A549 (cell line): ENCODE data around the gene CIAO3. TPM values are rescaled to one million over a fixed set of nuclear protein-coding genes. Genes with fewer than 3 reads are reported as not detected.

Source experiments
- ATAC-seq, 2 experiments: fragments of 200-7000 bp in 1 of 2; fragments of >200 bp in 1 of 2; cut with Nextera tagmentation in 1 of 2; cut with Tn5 transposase in 1 of 2; 3 replicates each; pipeline versions ENCODE4 v1.8.0 to v1.9.1; 2018 to 2020; ENCODE audit warnings: mild to moderate bottlenecking in 1 of 2, moderate library complexity in 1 of 2
- CTCF ChIA-PET: fragments of 300-600 bp; sonication (Branson Sonifier 250); formaldehyde crosslinking; extraction: SDS; loops from one replicate; lab custom pipeline; 2021; ENCODE audit warnings: antibody characterized with exemption, inconsistent platforms; lab: Yijun Ruan, JAX
- POLR2A ChIA-PET: fragments of 350-600 bp; formaldehyde crosslinking; extraction: SDS; loops from one replicate; lab custom pipeline; 2021; ENCODE audit warnings: antibody characterized with exemption, inconsistent platforms; lab: Yijun Ruan, JAX
- DNase-seq, 2 experiments: peaks; one replicate each; pipeline versions ENCODE4 v3.0.0 to v3.0.0-alpha.2; 2011 to 2016; ENCODE audit warnings: low read depth in 1 of 2, low spot score in 1 of 2
- FAIRE-seq: peaks from 2 replicates; lab custom pipeline; 2011; peaks lifted over from hg19 to GRCh38; lab: Jason Lieb, UNC
- H3K27ac ChIP-seq, 2 experiments: fragments of >200 bp; sonication (Bioruptor Twin); formaldehyde crosslinking; 3 replicates each; pipeline ENCODE4 v1.5.1; 2016 to 2017
- H3K4me1 ChIP-seq: fragments of >200 bp; sonication (Bioruptor Twin); formaldehyde crosslinking; 3 replicates; pipeline ENCODE4 v1.6.1; 2016
- H3K4me2 ChIP-seq: fragments of >200 bp; sonication (Bioruptor Twin); formaldehyde crosslinking; 3 replicates; pipeline ENCODE4 v1.6.1; 2016
- H3K4me3 ChIP-seq: fragments of >200 bp; sonication (Bioruptor Twin); formaldehyde crosslinking; 3 replicates; pipeline ENCODE4 v1.5.1; 2016
- H3K9me3 ChIP-seq: fragments of >200 bp; sonication (Bioruptor Twin); formaldehyde crosslinking; 3 replicates; pipeline ENCODE4 v1.6.1; 2016
- EP300 ChIP-seq, 2 experiments: fragments of >200 bp; sonication (Bioruptor Twin); formaldehyde crosslinking; IDR thresholded peaks; 2 replicates in 1 of 2; 3 replicates in 1 of 2; pipeline ENCODE4 v1.6.1; 2016 to 2017
- HOXA7 ChIP-seq: fragments of 250-450 bp; sonication (Bioruptor Pico); IDR thresholded peaks from 2 replicates; pipeline ENCODE4 v1.5.0; 2020; ENCODE audit warnings: mild to moderate bottlenecking, moderate library complexity
- HOXB5 ChIP-seq: fragments of 250-450 bp; sonication (Bioruptor Pico); IDR thresholded peaks from 2 replicates; pipeline ENCODE4 v1.5.0; 2020; ENCODE audit warnings: mild to moderate bottlenecking, moderate library complexity
- JUN ChIP-seq, 2 experiments: fragments of >200 bp; sonication (Bioruptor Twin); formaldehyde crosslinking; IDR thresholded peaks; 2 replicates in 1 of 2; 3 replicates in 1 of 2; pipeline ENCODE4 v1.6.1; 2016 to 2017
- KDM5A ChIP-seq: fragments of 200-600 bp; sonication (generic); IDR thresholded peaks from 2 replicates; pipeline ENCODE4 v1.6.1; 2016; ENCODE audit warnings: antibody characterized with exemption, mild to moderate bottlenecking
- MAZ ChIP-seq: fragments of 150-350 bp; IDR thresholded peaks from 2 replicates; pipeline ENCODE4 v1.6.1; 2014; ENCODE audit warnings: antibody characterized with exemption, low read depth, low read length, borderline replicate concordance
- PHF8 ChIP-seq: fragments of 200-600 bp; sonication (generic); IDR thresholded peaks from 2 replicates; pipeline ENCODE4 v1.6.1; 2016; ENCODE audit warnings: low read depth, mild to moderate bottlenecking, antibody characterized with exemption, moderate library complexity, borderline replicate concordance
- POLR2A ChIP-seq: IDR thresholded peaks from 2 replicates; pipeline ENCODE4 v1.6.1; 2012; ENCODE audit warnings: mild to moderate bottlenecking, low read length
- ZC3H11A ChIP-seq: fragments of 450-650 bp; IDR thresholded peaks from 2 replicates; pipeline ENCODE4 v1.6.1; 2014; ENCODE audit warnings: antibody characterized with exemption, mild to moderate bottlenecking
- WGBS: methylation state at CpG from one replicate; pipeline ENCODE4 v1.1.6; 2017; ENCODE audit errors: missing lambda C conversion rate; 5-methylcytosine and 5-hydroxymethylcytosine counted together
- polyA plus RNA-seq, 4 experiments: library from polyadenylated mRNA; depleted of rRNA in 3 of 4; stranded (reverse); fragments of >200 nt; fragmentation: RNase III in 1 of 4; extraction: RNeasy Plus Mini Kit Qiagen cat#74134 plus additional on column Dnase treatment in 1 of 4; gene quantifications; 2 replicates in 3 of 4; 3 replicates in 1 of 4; pipeline ENCODE4 v1.2.3, GENCODE V29; 2011 to 2017
- TF ChIP-seq, protein P1 (sequence below): IDR thresholded peaks from 2 replicates; pipeline ENCODE4 v1.6.1; 2012
- TF ChIP-seq, protein P2 (sequence below): fragments of 250-450 bp; sonication (Bioruptor Pico); IDR thresholded peaks from 2 replicates; pipeline ENCODE4 v1.5.0; 2020; ENCODE audit warnings: low read depth, mild to moderate bottlenecking, moderate library complexity
- TF ChIP-seq, protein P3 (sequence below): IDR thresholded peaks from 2 replicates; pipeline ENCODE4 v1.6.1; 2012
- TF ChIP-seq, protein P4 (sequence below): IDR thresholded peaks from 2 replicates; pipeline ENCODE4 v1.6.1; 2012; ENCODE audit warnings: low read depth, borderline replicate concordance
- TF ChIP-seq, protein P5 (sequence below): fragments of 200-600 bp; sonication (generic); IDR thresholded peaks from 2 replicates; pipeline ENCODE4 v1.6.1; 2016; ENCODE audit warnings: antibody characterized with exemption, mild to moderate bottlenecking, moderate library complexity

Gene CIAO3
- polyA plus RNA-seq, 2 of the 4 experiments (the other 2 are of a cell fraction): 17.4 to 23.0 TPM

DNA sequence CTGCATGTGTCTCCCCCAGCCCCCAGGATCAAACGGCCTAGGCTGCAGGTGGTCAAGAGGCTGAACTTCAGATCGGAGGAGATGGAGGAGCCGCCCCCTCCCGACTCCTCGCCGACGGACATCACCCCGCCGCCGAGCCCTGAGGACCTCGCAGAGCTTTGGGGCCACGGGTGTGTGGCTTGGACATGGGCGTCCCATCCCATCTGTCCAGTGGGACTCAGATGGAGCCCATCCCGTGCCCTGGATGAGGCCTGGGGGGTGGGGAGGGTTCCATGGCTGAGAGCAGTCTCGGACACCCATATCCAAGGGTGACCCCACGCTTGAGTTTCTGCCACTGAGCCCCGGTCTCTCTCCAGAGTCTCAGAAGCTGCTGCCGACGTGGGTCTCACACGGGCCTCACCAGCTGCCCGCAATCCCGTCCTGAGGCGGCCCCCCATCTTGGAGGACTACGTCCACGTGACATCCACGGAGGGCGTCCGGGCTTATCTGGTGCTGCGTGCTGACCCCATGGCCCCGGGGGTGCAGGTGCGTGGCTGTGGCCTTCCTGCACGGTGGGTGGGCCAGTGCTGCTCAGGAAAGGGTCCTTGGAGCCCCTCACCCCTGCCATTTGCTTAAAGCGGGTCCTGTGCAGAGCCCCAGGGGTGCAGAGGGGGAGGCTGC lies 48.5 kb upstream of the CIAO3 start:
- Histone ChIP-seq H3K4me3 (peak overlapping the region; percentile 93), H3K4me2 (peak overlapping the region; percentile 86), H3K27ac (peak overlapping the region; percentile 63 to 86; a peak in 5 of 6 replicates), H3K4me1 (peaks cover 18% of the 10 kb centered on the region), H3K9me3 (no peaks in the 10 kb centered on the region)
- no peak for ATAC-seq
- POLR2A ChIA-PET: interaction anchor here (1.0 to 1.8 kb wide), 4 partner anchors 12 to 68 kb away, joined by 3 to 8 read pairs (median 4); partner anchors contain the start of genes ANTKMT and GNG13
- CTCF ChIA-PET: interaction anchor here (1.3 to 9.9 kb wide), 5 partner anchors 23 to 266 kb away, joined by 3 to 169 read pairs (median 4); partner anchors contain the start of genes METRN and MSLN
- TF ChIP-seq ZC3H11A: no peak
- TF ChIP-seq PHF8: no peak
- TF ChIP-seq, protein P1, sequence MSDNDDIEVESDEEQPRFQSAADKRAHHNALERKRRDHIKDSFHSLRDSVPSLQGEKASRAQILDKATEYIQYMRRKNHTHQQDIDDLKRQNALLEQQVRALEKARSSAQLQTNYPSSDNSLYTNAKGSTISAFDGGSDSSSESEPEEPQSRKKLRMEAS: no peak
- TF ChIP-seq EP300 (IDR thresholded peaks at IDR 0.05): no peak
- no peak for FAIRE-seq
- WGBS: 68% methylated on average over 13 of the region's 33 CpGs
- no peak for DNase-seq

DNA sequence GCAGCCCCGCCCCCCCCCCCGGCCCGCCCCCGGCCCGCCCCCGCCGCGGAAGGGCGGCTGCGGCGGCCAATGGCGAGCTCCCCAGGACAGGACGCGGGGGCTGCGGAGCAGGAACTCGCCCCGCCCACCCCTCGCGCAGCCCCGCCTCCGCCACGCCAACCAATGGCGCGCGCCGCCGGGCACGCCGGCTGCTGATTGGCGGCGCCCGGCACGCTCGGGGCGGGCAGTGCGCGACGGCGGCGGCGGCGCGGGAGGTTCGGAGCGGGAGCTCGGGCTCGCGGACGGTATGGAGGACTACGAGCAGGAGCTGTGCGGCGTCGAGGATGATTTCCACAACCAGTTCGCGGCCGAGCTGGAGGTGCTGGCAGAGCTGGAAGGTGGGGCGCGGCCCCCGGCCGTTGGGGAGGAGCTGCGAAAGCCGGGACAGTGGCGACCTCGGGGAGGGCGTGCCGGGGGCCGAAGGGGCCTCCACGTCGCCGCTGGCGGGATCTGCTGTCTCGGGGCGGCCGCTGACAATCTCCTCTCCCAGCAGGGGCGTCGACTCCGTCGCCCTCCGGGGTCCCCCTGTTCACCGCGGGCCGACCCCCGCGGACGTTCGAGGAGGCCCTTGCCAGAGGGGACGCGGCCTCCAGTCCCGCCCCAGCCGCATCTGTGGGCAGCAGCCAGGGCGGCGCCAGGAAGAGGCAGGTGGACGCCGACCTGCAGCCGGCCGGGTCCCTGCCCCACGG lies 47.8 kb upstream of the CIAO3 start, which contains the start of gene CHTF18:
Gene CHTF18, plus strand, starts transcription at position 222 of the 728 bp plus-strand sequence. Its CDS starts 65 bp downstream, at position 287.
- ChIA-PET CTCF (interaction anchor here (0.7 to 9.9 kb wide), 9 partner anchors 10 to 269 kb away, joined by 3 to 169 read pairs (median 4); partner anchors contain the start of genes CIAO3, METRN and MSLN), POLR2A (interaction anchor here (1.0 to 1.8 kb wide), 8 partner anchors 12 to 82 kb away, joined by 3 to 8 read pairs (median 4); partner anchors contain the start of genes ANTKMT, GNG13 and METRN)
- peak within 1 kb of the TSS; percentile 84 to 92 for H3K27ac ChIP-seq
- H3K9me3 ChIP-seq: no peaks in the 10 kb centered on the region
- peak within 1 kb of the TSS; percentile 100 for H3K4me2 ChIP-seq
- FAIRE-seq (no peak), DNase-seq (peak; percentile 86 to 92), ATAC-seq (peak; percentile 51 to 75)
- peak within 1 kb of the TSS; percentile 93 for H3K4me3 ChIP-seq
- 0% methylated on average over 42 of the region's 97 CpGs for WGBS
- TF ChIP-seq PHF8 (peak; percentile 21; the same call in 1 of the 2 replicates), JUN (IDR thresholded peaks at IDR 0.05) (0 out of 5 replicates have a peak, but pooled peaks of 1 of the 2 experiments have one; percentile 42), KDM5A (peak; percentile 55), HOXA7 (CRISPR knock-in tag) (no peak), MAZ (no peak), POLR2A (peak; percentile 63), HOXB5 (CRISPR knock-in tag) (no peak)
- TF ChIP-seq, protein P2, sequence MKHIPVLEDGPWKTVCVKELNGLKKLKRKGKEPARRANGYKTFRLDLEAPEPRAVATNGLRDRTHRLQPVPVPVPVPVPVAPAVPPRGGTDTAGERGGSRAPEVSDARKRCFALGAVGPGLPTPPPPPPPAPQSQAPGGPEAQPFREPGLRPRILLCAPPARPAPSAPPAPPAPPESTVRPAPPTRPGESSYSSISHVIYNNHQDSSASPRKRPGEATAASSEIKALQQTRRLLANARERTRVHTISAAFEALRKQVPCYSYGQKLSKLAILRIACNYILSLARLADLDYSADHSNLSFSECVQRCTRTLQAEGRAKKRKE (CRISPR knock-in tag): 0 out of 2 replicates have a peak, but pooled peaks have one; percentile 10
- TF ChIP-seq, protein P3, sequence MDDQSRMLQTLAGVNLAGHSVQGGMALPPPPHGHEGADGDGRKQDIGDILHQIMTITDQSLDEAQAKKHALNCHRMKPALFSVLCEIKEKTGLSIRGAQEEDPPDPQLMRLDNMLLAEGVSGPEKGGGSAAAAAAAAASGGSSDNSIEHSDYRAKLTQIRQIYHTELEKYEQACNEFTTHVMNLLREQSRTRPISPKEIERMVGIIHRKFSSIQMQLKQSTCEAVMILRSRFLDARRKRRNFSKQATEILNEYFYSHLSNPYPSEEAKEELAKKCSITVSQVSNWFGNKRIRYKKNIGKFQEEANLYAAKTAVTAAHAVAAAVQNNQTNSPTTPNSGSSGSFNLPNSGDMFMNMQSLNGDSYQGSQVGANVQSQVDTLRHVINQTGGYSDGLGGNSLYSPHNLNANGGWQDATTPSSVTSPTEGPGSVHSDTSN: 0 out of 2 replicates have a peak, but pooled peaks have one; percentile 57
- TF ChIP-seq, protein P4, sequence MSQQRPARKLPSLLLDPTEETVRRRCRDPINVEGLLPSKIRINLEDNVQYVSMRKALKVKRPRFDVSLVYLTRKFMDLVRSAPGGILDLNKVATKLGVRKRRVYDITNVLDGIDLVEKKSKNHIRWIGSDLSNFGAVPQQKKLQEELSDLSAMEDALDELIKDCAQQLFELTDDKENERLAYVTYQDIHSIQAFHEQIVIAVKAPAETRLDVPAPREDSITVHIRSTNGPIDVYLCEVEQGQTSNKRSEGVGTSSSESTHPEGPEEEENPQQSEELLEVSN: peak; percentile 77
- TF ChIP-seq, protein P1: peak; percentile 68
- peaks cover 24% of the 10 kb centered on the region for H3K4me1 ChIP-seq

DNA sequence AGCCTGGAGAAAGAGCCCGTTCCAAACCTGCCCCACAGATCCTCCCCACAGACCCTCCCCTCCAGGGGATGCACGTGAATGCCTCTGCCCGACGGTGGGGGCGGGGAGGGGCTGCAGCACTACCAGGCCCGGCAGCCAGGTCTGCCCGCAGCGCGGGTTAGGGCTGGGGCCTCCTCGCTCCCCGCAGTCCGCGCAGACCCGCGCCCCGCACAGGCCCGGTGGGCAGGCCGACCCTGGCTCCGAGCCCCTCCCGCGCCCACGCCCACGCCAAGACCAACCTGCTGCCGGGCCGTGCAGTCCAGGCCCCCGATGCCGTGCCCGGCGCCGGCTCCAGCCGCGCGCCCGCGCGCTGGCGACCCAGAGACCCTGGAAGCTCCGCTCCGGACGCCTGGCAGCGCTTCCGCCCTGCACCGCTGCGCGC lies 47.2 kb upstream of the CIAO3 start, which contains the start of gene RPUSD1:
Gene RPUSD1, minus strand, starts transcription at position 404 of the 421 bp plus-strand sequence. CDS start 644 bp downstream, outside the sequence.
- POLR2A ChIA-PET: interaction anchor here (1.0 to 1.8 kb wide), 8 partner anchors 13 to 81 kb away, joined by 3 to 8 read pairs (median 4); partner anchors contain the start of genes ANTKMT, GNG13 and METRN
- Histone ChIP-seq H3K27ac (peak within 1 kb of the TSS; percentile 84 to 92), H3K9me3 (no peaks in the 10 kb centered on the region)
- TF ChIP-seq, protein P4: no peak
- peak; percentile 56; the same call in 1 of the 2 replicates for TF ChIP-seq PHF8
- TF ChIP-seq, protein P5, sequence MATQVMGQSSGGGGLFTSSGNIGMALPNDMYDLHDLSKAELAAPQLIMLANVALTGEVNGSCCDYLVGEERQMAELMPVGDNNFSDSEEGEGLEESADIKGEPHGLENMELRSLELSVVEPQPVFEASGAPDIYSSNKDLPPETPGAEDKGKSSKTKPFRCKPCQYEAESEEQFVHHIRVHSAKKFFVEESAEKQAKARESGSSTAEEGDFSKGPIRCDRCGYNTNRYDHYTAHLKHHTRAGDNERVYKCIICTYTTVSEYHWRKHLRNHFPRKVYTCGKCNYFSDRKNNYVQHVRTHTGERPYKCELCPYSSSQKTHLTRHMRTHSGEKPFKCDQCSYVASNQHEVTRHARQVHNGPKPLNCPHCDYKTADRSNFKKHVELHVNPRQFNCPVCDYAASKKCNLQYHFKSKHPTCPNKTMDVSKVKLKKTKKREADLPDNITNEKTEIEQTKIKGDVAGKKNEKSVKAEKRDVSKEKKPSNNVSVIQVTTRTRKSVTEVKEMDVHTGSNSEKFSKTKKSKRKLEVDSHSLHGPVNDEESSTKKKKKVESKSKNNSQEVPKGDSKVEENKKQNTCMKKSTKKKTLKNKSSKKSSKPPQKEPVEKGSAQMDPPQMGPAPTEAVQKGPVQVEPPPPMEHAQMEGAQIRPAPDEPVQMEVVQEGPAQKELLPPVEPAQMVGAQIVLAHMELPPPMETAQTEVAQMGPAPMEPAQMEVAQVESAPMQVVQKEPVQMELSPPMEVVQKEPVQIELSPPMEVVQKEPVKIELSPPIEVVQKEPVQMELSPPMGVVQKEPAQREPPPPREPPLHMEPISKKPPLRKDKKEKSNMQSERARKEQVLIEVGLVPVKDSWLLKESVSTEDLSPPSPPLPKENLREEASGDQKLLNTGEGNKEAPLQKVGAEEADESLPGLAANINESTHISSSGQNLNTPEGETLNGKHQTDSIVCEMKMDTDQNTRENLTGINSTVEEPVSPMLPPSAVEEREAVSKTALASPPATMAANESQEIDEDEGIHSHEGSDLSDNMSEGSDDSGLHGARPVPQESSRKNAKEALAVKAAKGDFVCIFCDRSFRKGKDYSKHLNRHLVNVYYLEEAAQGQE: no peak
- TF ChIP-seq POLR2A: peak; percentile 52; the same call in 1 of the 2 replicates
- peak in 1 of 2 experiments; percentile 44; a peak in 2 of 5 replicates for TF ChIP-seq JUN (IDR thresholded peaks at IDR 0.05)
- no peak for TF ChIP-seq HOXB5 (CRISPR knock-in tag)
- TF ChIP-seq, all 56 proteins: peak for 3
- no CpG with 5 or more reads among the region's 45 CpGs for WGBS
- FAIRE-seq (no peak), ATAC-seq (peak; percentile 4 to 8; a peak in 4 of 6 replicates), DNase-seq (no peak)
- CTCF ChIA-PET: interaction anchor here (0.7 to 10.1 kb wide), 8 partner anchors 9 to 269 kb away, joined by 3 to 205 read pairs (median 23); partner anchors contain the start of genes CIAO3, METRN and MSLN
- Histone ChIP-seq H3K4me2 (peak within 1 kb of the TSS; percentile 100), H3K4me3 (peak within 1 kb of the TSS; percentile 93), H3K4me1 (peaks cover 24% of the 10 kb centered on the region)
